ENCODE measurements around the gene EFCAB3.

DNA sequence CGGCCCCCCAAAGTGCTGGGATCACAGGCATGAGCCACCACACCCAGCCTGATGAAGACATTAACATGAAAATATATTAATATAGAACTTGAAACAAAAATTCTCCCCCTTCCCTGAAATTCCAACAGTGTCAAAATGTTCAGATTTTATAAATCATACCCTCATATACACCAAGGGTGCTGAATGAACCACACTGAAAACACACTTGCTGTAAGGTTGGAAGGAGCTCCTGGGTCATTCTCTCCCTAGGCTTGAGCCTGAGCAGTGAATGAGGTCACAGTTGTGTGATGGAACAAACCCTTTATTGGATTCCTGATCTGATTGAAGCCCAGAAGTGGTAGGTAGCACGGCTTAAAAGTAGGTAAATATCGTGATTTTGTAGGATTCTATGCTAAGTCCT is at the start of gene EFCAB3:
- TF ChIP-seq ARNTL (CRISPR knock-in tag; IDR thresholded peaks at IDR 0.05; ENCODE audit: borderline replicate concordance, low read depth) = no peak
- TF ChIP-seq, protein P1, sequence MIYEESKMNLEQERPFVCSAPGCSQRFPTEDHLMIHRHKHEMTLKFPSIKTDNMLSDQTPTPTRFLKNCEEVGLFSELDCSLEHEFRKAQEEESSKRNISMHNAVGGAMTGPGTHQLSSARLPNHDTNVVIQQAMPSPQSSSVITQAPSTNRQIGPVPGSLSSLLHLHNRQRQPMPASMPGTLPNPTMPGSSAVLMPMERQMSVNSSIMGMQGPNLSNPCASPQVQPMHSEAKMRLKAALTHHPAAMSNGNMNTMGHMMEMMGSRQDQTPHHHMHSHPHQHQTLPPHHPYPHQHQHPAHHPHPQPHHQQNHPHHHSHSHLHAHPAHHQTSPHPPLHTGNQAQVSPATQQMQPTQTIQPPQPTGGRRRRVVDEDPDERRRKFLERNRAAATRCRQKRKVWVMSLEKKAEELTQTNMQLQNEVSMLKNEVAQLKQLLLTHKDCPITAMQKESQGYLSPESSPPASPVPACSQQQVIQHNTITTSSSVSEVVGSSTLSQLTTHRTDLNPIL (CRISPR knock-in tag; IDR thresholded peaks at IDR 0.05; ENCODE audit: low read depth) = no peak
- TF ChIP-seq ISL1 (CRISPR knock-in tag; IDR thresholded peaks at IDR 0.05) = no peak
- no peak for TF ChIP-seq ZFP3 (CRISPR knock-in tag; IDR thresholded peaks at IDR 0.05)
- TF ChIP-seq, protein P2, sequence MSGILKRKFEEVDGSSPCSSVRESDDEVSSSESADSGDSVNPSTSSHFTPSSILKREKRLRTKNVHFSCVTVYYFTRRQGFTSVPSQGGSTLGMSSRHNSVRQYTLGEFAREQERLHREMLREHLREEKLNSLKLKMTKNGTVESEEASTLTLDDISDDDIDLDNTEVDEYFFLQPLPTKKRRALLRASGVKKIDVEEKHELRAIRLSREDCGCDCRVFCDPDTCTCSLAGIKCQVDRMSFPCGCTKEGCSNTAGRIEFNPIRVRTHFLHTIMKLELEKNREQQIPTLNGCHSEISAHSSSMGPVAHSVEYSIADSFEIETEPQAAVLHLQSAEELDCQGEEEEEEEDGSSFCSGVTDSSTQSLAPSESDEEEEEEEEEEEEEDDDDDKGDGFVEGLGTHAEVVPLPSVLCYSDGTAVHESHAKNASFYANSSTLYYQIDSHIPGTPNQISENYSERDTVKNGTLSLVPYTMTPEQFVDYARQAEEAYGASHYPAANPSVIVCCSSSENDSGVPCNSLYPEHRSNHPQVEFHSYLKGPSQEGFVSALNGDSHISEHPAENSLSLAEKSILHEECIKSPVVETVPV (CRISPR knock-in tag; IDR thresholded peaks at IDR 0.05) = no peak
- no peak for TF ChIP-seq ZNF8 (CRISPR knock-in tag; IDR thresholded peaks at IDR 0.05)
- TF ChIP-seq RARB (CRISPR knock-in tag; IDR thresholded peaks at IDR 0.05) = no peak
- TF ChIP-seq, protein P3, sequence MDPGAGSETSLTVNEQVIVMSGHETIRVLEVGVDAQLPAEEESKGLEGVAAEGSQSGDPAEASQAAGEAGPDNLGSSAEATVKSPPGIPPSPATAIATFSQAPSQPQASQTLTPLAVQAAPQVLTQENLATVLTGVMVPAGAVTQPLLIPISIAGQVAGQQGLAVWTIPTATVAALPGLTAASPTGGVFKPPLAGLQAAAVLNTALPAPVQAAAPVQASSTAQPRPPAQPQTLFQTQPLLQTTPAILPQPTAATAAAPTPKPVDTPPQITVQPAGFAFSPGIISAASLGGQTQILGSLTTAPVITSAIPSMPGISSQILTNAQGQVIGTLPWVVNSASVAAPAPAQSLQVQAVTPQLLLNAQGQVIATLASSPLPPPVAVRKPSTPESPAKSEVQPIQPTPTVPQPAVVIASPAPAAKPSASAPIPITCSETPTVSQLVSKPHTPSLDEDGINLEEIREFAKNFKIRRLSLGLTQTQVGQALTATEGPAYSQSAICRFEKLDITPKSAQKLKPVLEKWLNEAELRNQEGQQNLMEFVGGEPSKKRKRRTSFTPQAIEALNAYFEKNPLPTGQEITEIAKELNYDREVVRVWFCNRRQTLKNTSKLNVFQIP (CRISPR knock-in tag; IDR thresholded peaks at IDR 0.05; ENCODE audit: borderline replicate concordance, low read depth) = no peak
- TF ChIP-seq OSR1 (CRISPR knock-in tag; IDR thresholded peaks at IDR 0.05) = no peak
